ENCODE results near the gene RWDD2A.

Gene RWDD2A

DNA sequence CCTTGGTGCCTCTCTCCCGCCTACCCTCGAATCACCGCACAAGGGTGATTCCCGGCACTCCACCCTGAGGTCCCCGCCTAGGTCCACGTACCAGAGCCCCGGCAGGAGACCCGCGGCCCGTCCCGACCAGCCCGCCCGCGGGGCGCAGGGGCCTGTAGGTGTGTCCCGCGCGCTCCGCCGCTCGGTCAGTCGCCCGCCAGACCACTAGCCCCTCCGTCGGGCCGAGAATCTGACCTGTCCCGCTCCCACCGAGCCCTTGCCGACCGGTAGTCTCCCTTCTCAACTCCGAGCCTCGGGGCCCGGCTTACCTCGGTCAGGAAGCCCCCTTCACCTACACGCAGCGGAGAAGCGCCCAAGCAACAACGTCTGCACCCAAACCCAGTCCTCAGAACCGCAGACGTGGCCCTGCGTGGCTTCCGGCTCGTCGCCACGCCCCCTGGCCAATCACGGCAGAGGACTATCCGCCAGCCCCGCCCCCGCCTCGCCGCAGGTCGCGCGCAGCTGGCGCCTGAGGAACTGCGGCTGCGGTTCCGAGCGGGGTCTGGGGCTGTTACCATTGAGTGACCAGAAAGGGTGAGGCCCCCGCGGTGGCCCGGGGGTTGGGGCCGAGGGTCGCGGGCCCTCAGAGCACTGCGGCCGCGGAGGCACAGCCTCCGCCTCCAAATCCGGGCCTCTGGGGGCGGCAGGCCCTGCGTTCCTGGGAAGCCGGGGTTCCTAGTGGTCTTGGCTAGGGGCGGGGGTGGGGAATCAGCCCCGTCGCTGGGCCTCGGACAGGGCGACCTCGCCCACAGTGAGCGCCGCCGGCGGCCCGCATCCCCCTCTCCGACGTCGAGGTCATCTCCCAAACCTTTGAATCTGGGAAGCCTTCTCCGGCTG is at the start of gene RWDD2A, which contains the start of gene PGM3:
RWDD2A (plus strand) TSS at position 487 of the 876 bp plus-strand sequence. CDS start 1,095 bp downstream, outside the sequence.
PGM3 (minus strand) TSS at position 395 of the 876 bp plus-strand sequence. CDS start 2,253 bp downstream, outside the sequence.
- Mint-ChIP-seq H3K27me3 (no peaks in the 10 kb centered on the region), H3K27ac (peak within 1 kb of the TSS; percentile 94), H3K36me3 (peaks cover 4% of the 10 kb centered on the region), H3K4me3 (peak within 1 kb of the TSS; percentile 93), H3K4me1 (peaks cover 53% of the 10 kb centered on the region), H3K9me3 (no peaks in the 10 kb centered on the region)

DNA sequence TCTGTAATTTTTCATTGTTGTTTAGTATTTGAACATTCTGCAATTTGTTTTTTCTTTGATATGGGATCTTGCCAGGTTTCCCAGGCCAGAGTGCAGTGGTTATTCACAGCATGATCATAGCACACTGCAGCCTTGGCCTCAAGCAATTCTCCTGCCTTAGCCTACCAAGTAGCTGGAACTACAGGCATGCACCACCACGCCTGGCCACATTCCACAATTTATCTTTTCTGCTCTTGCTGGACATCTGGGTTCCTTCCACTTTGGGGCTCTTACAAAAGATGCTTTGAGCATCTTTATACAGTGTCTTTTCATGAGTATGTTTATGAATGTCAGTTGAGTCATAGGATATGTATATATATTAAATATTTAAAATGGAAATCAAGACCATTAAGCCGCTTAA is 42.0 kb upstream of the RWDD2A start:
- H3K4me3 Mint-ChIP-seq: no peak overlapping the region
- H3K36me3 Mint-ChIP-seq: peaks cover 2% of the 10 kb centered on the region
- no peaks in the 10 kb centered on the region for H3K4me1 Mint-ChIP-seq
- no peaks in the 10 kb centered on the region for H3K9me3 Mint-ChIP-seq
- no peak overlapping the region for H3K27ac Mint-ChIP-seq
- no peaks in the 10 kb centered on the region for H3K27me3 Mint-ChIP-seq

DNA sequence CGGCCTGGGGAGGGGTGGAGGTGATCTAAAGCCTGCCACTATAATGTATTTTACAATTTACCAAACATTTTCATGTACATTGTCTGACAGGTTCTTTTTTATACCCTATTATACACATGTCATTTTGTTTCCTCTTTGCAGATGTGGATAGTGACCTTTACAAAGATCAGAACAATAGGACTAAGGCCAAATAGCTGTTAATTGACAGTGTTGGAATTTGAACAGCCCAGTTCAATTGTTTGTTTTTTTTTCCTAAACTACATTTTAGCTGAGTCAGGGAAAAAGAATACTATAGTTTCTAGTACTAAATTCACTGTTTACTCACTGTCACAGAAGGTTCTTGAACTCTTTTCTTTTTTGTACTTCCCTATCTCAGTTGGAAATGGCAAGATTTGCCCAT is 40.2 kb upstream of the RWDD2A start:
- Mint-ChIP-seq H3K4me3 (no peak overlapping the region), H3K27me3 (no peaks in the 10 kb centered on the region), H3K36me3 (peaks cover 2% of the 10 kb centered on the region)

DNA sequence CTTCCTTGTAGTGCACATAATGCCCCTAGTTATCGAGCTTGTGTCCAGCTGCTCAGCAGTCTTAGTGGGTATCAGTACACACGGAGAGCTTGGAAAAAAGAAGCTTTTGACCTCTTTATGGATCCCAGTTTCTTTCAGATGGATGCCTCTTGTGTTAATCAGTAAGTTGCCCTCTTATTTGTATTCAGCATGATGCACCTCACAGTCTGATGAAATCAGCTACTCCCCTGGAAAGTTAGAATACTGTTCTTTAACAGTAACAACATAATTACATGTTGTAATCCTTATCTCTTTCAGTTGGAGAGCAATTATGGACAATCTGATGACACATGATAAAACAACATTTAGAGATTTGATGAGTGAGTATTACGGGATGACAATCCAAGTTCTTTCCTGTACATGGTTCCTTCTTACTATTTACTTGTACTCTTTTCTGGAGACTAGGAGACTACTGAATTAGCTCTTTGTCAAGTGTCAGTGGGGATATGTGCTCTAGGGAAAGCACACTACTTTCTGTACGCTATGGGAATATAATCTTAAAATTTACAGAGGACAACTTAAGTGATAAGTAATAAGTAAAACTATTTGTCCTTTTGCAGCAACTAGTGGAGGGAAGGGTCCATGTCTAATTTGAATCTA is 39.2 kb upstream of the RWDD2A start:
- Mint-ChIP-seq H3K9me3 (no peaks in the 10 kb centered on the region), H3K27ac (peak overlapping the region; percentile 30), H3K27me3 (no peaks in the 10 kb centered on the region), H3K36me3 (peaks cover 2% of the 10 kb centered on the region), H3K4me1 (no peaks in the 10 kb centered on the region), H3K4me3 (no peak overlapping the region)

More for the DNA sequence above, 40.2 kb upstream of the RWDD2A start:
- H3K4me1 Mint-ChIP-seq: no peaks in the 10 kb centered on the region
- H3K27ac Mint-ChIP-seq: no peak overlapping the region
- no peaks in the 10 kb centered on the region for H3K9me3 Mint-ChIP-seq

DNA sequence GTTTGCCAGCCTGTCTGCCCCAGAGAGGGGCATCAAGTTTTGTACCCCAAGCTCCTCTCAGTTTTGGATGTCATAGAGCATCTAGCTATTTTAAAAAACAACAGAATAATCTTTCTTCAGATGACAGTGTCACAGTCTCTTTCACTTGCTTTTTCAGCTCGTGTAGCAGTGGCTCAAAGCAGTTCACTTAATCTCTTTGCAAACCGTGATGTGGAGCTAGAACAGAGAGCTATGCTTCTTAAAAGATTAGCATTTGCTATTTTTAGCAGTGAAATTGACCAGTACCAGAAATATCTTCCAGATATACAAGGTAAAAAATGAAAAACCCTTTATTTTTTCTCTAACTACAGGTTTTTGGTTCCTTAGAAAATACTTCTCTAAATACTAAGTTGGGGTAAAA is 37.4 kb upstream of the RWDD2A start:
- H3K4me1 Mint-ChIP-seq: no peaks in the 10 kb centered on the region
- no peaks in the 10 kb centered on the region for H3K9me3 Mint-ChIP-seq
- no peak overlapping the region for H3K4me3 Mint-ChIP-seq
- no peaks in the 10 kb centered on the region for H3K27me3 Mint-ChIP-seq
- peaks cover 6% of the 10 kb centered on the region for H3K36me3 Mint-ChIP-seq
- H3K27ac Mint-ChIP-seq: no peak overlapping the region

DNA sequence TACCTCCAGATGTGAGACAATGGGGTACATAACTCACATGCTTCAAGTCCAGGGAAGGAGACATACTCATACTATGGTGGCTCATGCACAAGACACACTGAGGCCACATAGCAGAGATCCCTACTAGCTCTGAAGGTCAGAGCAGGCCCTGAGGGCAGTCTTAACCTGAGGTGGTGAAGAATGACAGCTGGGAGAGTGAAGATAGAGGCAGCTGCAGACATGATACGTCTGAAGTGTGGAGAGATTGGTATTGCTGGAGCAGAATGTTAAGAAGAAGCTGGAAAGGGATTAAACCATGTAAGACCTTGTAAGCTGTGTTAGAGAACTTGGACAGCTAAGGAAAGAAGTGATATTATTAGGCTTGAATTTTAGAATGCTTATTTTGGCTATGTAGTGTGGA is 33.0 kb upstream of the RWDD2A start:
- Mint-ChIP-seq H3K9me3 (no peaks in the 10 kb centered on the region), H3K4me1 (no peaks in the 10 kb centered on the region), H3K4me3 (no peak overlapping the region), H3K27ac (no peak overlapping the region), H3K27me3 (no peaks in the 10 kb centered on the region), H3K36me3 (peaks cover 12% of the 10 kb centered on the region)

DNA sequence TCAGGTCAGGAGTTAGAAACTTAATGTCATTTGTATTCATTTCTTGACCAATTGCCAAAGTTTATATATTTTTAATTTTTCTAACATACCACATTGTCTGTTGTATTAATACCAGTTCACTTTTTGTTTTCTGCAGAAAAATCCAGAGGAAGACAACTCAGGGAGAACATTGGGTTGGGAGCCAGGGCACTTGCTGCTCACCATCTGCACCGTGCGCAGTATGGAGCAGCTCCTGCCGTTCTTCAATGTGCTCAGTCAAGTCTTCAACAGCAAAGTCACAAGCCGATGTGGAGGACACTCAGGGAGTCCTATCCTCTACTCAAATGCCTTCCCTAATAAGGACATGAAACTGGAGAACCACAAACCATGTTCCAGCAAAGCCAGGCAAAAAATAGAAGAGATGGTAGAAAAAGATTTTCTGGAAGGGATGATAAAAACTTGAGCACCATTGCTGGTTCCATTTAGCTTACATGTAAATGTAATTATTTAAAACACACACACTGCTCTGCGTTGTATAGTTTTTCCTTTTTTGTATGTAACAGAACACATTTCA is 25.4 kb upstream of the RWDD2A start:
- no peak overlapping the region for H3K4me3 Mint-ChIP-seq
- H3K36me3 Mint-ChIP-seq: peaks cover 13% of the 10 kb centered on the region
- H3K9me3 Mint-ChIP-seq: no peaks in the 10 kb centered on the region
- H3K27ac Mint-ChIP-seq: no peak overlapping the region
- H3K27me3 Mint-ChIP-seq: no peaks in the 10 kb centered on the region
- no peaks in the 10 kb centered on the region for H3K4me1 Mint-ChIP-seq

DNA sequence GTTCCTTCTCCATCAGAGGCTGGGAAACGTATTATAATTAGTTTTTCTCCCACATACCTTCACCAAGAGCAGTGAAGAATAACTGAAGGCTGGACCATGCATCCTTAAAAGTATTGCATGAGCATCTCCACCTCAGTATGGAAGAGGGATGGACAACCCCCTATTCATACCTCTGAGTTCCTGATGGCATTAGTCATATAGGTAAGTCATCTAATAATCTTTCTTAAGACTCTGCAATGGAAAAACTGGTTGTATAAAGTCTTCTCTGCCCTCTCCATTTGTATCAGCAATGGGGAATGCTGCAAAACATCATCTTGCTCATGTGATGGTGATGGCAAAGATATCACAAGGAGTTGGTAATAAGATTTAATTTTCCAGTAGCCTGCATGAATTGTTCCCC is 24.6 kb upstream of the RWDD2A start:
- H3K27ac Mint-ChIP-seq: no peak overlapping the region
- H3K4me3 Mint-ChIP-seq: no peak overlapping the region
- H3K9me3 Mint-ChIP-seq: no peaks in the 10 kb centered on the region
- peaks cover 13% of the 10 kb centered on the region for H3K36me3 Mint-ChIP-seq
- H3K4me1 Mint-ChIP-seq: no peaks in the 10 kb centered on the region
- no peaks in the 10 kb centered on the region for H3K27me3 Mint-ChIP-seq

DNA sequence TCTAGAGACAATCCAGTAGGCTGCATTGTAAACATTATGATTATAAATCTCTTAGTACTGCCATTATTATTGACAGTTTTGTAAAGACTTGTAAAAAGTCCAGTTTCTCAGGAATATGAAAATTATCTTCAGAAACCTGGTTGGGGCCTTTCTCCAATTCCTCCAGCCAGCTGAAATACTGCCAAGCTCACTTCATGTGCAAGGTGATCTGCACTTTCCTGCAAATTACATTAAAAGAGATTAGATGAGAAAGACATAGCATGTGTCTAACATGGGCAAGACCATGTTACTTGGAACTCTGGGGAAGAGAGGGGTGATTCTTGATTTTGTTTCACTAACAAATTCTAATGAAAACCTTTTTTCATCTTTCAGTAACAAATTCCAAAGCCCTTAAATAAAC is 24.1 kb upstream of the RWDD2A start:
- Mint-ChIP-seq H3K36me3 (peaks cover 13% of the 10 kb centered on the region), H3K9me3 (no peaks in the 10 kb centered on the region), H3K4me3 (no peak overlapping the region), H3K4me1 (no peaks in the 10 kb centered on the region), H3K27me3 (no peaks in the 10 kb centered on the region), H3K27ac (peak overlapping the region; percentile 30)

DNA sequence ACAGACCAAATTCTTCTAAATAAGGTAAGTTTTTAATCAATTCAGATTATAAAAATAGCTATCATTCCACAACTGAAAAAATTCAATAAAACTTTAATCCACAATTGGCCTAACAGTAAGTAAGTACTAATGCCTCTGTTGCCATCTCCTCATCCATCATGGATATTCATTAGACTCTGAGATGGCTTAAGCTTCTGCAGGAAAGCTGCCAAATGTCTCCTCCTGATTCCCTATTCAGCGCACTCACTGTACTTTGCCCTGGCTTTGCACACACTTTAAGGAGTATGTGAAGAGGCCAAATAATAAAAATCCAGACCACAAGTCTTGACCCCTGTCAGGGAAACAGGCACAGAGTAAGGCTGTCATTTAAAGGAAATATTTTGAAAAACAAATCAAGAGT is 23.6 kb upstream of the RWDD2A start:
- H3K27ac Mint-ChIP-seq: no peak overlapping the region

DNA sequence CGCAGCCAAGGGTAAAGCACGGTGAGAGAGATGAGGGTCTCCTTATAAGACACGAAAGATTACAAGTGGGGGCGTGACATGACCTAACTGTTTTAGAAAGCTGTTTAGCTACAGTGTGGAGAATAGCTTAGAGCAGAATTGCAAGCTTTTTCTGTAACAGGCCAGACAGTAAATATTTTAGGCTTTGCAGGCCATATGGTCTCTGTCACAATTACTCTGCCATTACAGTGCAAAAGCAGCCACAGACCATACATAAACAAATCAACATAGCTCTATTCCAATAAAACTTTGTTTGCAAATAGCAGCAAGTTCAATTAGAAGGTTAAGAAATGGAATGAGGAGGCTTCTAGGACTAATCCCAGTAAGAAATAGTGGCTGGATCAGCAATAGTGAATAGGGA is 16.9 kb upstream of the RWDD2A start:
- Mint-ChIP-seq H3K36me3 (peaks cover 10% of the 10 kb centered on the region), H3K4me1 (peaks cover 6% of the 10 kb centered on the region), H3K27me3 (no peaks in the 10 kb centered on the region), H3K27ac (no peak overlapping the region), H3K9me3 (no peaks in the 10 kb centered on the region), H3K4me3 (no peak overlapping the region)

More for the DNA sequence above, 23.6 kb upstream of the RWDD2A start:
- Mint-ChIP-seq H3K9me3 (no peaks in the 10 kb centered on the region), H3K27me3 (no peaks in the 10 kb centered on the region), H3K4me3 (no peak overlapping the region), H3K36me3 (peaks cover 13% of the 10 kb centered on the region), H3K4me1 (no peaks in the 10 kb centered on the region)

DNA sequence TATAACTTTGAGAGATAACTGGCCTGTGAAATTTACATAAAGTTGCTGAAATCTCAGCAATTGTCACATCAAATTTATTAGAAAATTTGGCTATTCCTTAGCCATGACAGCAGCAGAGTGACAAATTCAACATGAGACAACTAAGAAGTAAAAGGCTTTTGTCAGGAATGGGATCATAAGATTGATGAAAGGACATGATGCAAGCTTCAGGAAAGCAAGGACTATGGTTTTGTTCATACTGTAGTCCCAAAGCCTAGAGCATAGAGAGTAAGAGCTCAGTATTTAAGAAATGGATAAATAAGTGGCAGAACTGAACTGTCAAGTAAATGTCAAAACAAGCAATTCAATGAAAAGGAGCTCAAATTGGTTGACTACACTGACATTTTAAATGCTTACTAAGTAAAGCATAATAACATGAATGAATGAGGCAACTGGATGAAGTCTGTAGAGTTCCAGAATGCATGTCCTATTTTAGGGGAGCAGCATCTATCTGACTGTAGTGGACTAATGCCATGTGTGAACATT is 12.7 kb upstream of the RWDD2A start:
- H3K4me1 Mint-ChIP-seq: peaks cover 18% of the 10 kb centered on the region
- peaks cover 11% of the 10 kb centered on the region for H3K36me3 Mint-ChIP-seq
- no peaks in the 10 kb centered on the region for H3K27me3 Mint-ChIP-seq
- no peaks in the 10 kb centered on the region for H3K9me3 Mint-ChIP-seq
- H3K4me3 Mint-ChIP-seq: no peak overlapping the region
- H3K27ac Mint-ChIP-seq: no peak overlapping the region

DNA sequence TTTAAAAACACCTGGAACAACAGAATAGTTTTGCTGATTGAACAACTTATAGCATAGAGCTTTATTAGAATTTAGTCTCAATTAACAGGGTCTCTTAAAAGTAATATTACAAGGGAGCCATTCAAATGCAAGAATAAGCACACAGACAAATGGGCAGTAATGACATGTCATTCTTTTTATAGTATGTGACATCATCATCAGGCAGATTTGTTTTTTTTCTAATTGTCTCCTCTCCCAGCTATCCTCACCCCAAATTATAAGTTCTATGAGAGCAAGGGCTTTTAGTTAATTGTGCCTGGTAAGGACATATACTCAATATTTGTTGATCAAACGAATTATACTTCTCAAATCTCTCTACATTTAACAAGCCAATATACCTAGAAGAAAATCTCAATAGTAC is 11.0 kb upstream of the RWDD2A start:
- no peaks in the 10 kb centered on the region for H3K27me3 Mint-ChIP-seq
- no peak overlapping the region for H3K4me3 Mint-ChIP-seq
- no peaks in the 10 kb centered on the region for H3K9me3 Mint-ChIP-seq
- peak overlapping the region; percentile 1 for H3K27ac Mint-ChIP-seq
- peaks cover 18% of the 10 kb centered on the region for H3K4me1 Mint-ChIP-seq
- peaks cover 15% of the 10 kb centered on the region for H3K36me3 Mint-ChIP-seq

DNA sequence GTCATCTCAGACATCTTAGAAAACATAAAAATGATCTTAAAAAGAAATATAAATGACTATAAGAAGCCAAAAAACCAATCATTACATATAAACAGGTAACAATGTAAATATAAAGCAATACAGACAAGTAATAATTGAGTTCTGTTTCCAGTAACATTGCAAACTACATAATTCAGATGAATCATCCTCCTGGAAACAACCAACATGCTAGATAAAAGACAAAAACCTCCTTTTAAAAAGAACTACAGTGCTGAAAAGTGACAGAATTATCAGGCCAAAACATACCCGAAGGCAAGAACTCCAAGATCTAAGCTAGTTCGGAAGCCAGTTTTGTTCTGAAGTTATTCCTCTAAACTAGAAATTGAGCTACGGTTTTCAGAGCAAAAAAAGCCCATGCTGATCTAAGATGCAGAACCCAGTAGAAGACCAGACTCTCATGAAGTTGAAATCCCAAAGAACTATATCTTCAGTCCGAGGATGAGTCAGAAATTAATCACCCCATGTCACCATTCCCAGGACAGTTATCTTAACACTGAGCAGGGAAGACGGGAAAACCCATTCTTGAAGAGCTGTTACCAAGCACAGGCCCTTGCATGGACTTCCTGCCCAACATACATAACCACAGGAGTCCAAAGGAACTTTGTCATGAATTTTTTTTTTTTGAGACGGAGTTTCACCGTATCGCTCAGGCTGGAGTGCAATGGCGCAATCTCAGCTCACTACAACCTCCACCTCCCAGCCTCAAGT is 9.9 kb upstream of the RWDD2A start:
- H3K4me3 Mint-ChIP-seq: no peak overlapping the region

DNA sequence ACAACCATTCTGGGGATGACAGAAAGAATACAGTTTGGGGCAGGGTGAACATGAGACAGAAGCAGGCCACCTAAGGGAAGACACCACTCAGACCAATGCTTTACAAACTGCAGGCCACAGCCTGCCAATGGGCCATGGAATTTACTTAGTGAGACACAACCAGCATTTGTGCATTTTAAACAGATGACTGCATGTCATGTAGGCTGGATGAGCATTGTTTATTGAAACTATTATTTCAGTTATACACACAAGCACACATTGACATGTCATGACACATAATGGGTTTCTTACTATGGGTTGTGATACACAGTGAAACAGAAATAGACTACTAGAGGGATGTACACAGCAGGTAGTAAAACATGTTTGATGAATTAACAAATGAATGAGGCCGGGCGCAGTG is 8.1 kb upstream of the RWDD2A start:
- H3K27ac Mint-ChIP-seq: no peak overlapping the region
- H3K27me3 Mint-ChIP-seq: no peaks in the 10 kb centered on the region
- H3K36me3 Mint-ChIP-seq: peaks cover 17% of the 10 kb centered on the region
- no peaks in the 10 kb centered on the region for H3K9me3 Mint-ChIP-seq
- H3K4me3 Mint-ChIP-seq: no peak overlapping the region
- H3K4me1 Mint-ChIP-seq: peaks cover 40% of the 10 kb centered on the region

More for the DNA sequence above, 9.9 kb upstream of the RWDD2A start:
- Mint-ChIP-seq H3K27ac (peak overlapping the region; percentile 37), H3K36me3 (peaks cover 15% of the 10 kb centered on the region), H3K4me1 (peaks cover 23% of the 10 kb centered on the region), H3K27me3 (no peaks in the 10 kb centered on the region), H3K9me3 (no peaks in the 10 kb centered on the region)

Data from activated naive CD4-positive, alpha-beta T cell treated with anti-CD3 and anti-CD28 coated beads, Interleukin-2, amount 50 U/mL, for 24 hours (primary cell).